HEK293 (cell line): ENCODE results near the gene TBC1D4.

Experiments
- CTCF ChIA-PET: fragments of 350-600 bp; formaldehyde crosslinking; extraction: SDS; loops from one replicate; lab custom pipeline; 2021; ENCODE audit warnings: antibody characterized with exemption; lab: Yijun Ruan, JAX
- POLR2A ChIA-PET: fragments of 300-600 bp; formaldehyde crosslinking; extraction: SDS; loops from one replicate; lab custom pipeline; 2020; ENCODE audit warnings: antibody characterized with exemption, inconsistent platforms; lab: Yijun Ruan, JAX
- H3K27ac ChIP-seq: fragments of 200-500 bp; sonication (Bioruptor generic); 2 replicates; pipeline ENCODE4 v1.5.1; 2014; ENCODE audit warnings: low read depth, low read length, control low read depth, inconsistent platforms; ENCODE audit errors: extremely low read depth
- H3K36me3 ChIP-seq, 2 experiments: fragments of 200-500 bp in 1 of 2; sonication (Bioruptor generic) in 1 of 2; 1 replicate in 1 of 2; 2 replicates in 1 of 2; pipeline ENCODE4 v1.5.1; 2014 to 2017; ENCODE audit warnings: inconsistent platforms in 2 of 2, low read length in 2 of 2; ENCODE audit not compliant: control insufficient read depth in 2 of 2, insufficient read depth in 1 of 2
- H3K4me1 ChIP-seq: fragments of 200-500 bp; sonication (Bioruptor generic); 2 replicates; pipeline ENCODE4 v1.5.1; 2014; ENCODE audit warnings: mild to moderate bottlenecking, low read length, inconsistent platforms; ENCODE audit not compliant: control insufficient read depth, insufficient read depth
- H3K4me3 ChIP-seq: 2 replicates; pipeline ENCODE4 v1.5.1; 2011; ENCODE audit warnings: low read depth, mild to moderate bottlenecking, control low read depth, low read length, moderate library complexity
- H3K9me3 ChIP-seq: fragments of 200-500 bp; sonication (Bioruptor generic); 2 replicates; pipeline ENCODE4 v1.5.1; 2014; ENCODE audit warnings: low read depth, low read length, inconsistent platforms; ENCODE audit not compliant: control insufficient read depth, insufficient read depth
- GFI1B ChIP-seq: fragments of 450-650 bp; formaldehyde crosslinking; IDR thresholded peaks from 2 replicates; pipeline ENCODE4 v1.5.1; 2016; ENCODE audit warnings: missing biosample characterization, missing genetic modification characterization
- HOXD13 ChIP-seq: sonication (generic); formaldehyde crosslinking; IDR thresholded peaks from 2 replicates; pipeline ENCODE4 v1.8.0; 2022; ENCODE audit warnings: missing genetic modification reagents, borderline replicate concordance
- OVOL3 ChIP-seq: fragments of 450-650 bp; formaldehyde crosslinking; IDR thresholded peaks from 2 replicates; pipeline ENCODE4 v1.5.1; 2016; ENCODE audit warnings: missing biosample characterization, missing genetic modification characterization
- PBX3 ChIP-seq: sonication (generic); formaldehyde crosslinking; IDR thresholded peaks from 2 replicates; pipeline ENCODE4 v1.8.1; 2022; ENCODE audit warnings: mild to moderate bottlenecking, moderate library complexity, missing genetic modification reagents
- REPIN1 ChIP-seq: fragments of 450-650 bp; formaldehyde crosslinking; IDR thresholded peaks from 2 replicates; pipeline ENCODE4 v1.5.1; 2017; ENCODE audit warnings: missing biosample characterization, missing genetic modification characterization, low read depth
- SCRT1 ChIP-seq: fragments of 450-650 bp; formaldehyde crosslinking; IDR thresholded peaks from 2 replicates; pipeline ENCODE4 v1.5.1; 2016; ENCODE audit warnings: missing biosample characterization, missing genetic modification characterization, borderline replicate concordance
- SP2 ChIP-seq: fragments of 450-650 bp; formaldehyde crosslinking; IDR thresholded peaks from 2 replicates; pipeline ENCODE4 v1.5.1; 2016; ENCODE audit warnings: missing biosample characterization, missing genetic modification characterization
- ZBTB10 ChIP-seq: fragments of 450-650 bp; formaldehyde crosslinking; IDR thresholded peaks from 2 replicates; pipeline ENCODE4 v1.5.1; 2016; ENCODE audit warnings: missing biosample characterization, missing genetic modification characterization
- ZBTB44 ChIP-seq: fragments of 450-650 bp; IDR thresholded peaks from 2 replicates; pipeline ENCODE4 v1.5.1; 2018; ENCODE audit warnings: missing biosample characterization, mild to moderate bottlenecking, missing genetic modification characterization
- ZBTB48 ChIP-seq: fragments of 450-650 bp; formaldehyde crosslinking; IDR thresholded peaks from 2 replicates; pipeline ENCODE4 v1.5.1; 2016; ENCODE audit warnings: missing biosample characterization, missing genetic modification characterization
- ZNF175 ChIP-seq: fragments of 450-650 bp; formaldehyde crosslinking; IDR thresholded peaks from 2 replicates; pipeline ENCODE4 v1.5.1; 2016; ENCODE audit warnings: missing biosample characterization, missing genetic modification characterization
- ZNF394 ChIP-seq: fragments of 450-650 bp; formaldehyde crosslinking; IDR thresholded peaks from 2 replicates; pipeline ENCODE4 v1.5.1; 2016; ENCODE audit warnings: missing biosample characterization, missing genetic modification characterization, mild to moderate bottlenecking, moderate library complexity, borderline replicate concordance
- ZNF426 ChIP-seq: fragments of 450-650 bp; formaldehyde crosslinking; IDR thresholded peaks from 2 replicates; pipeline ENCODE4 v1.5.1; 2017; ENCODE audit warnings: missing biosample characterization, missing genetic modification characterization, mild to moderate bottlenecking, inconsistent platforms, moderate library complexity
- ZNF48 ChIP-seq: fragments of 450-650 bp; formaldehyde crosslinking; IDR thresholded peaks from 2 replicates; pipeline ENCODE4 v1.5.1; 2016; ENCODE audit warnings: missing biosample characterization, missing genetic modification characterization
- ZNF529 ChIP-seq: fragments of 450-650 bp; formaldehyde crosslinking; IDR thresholded peaks from 2 replicates; pipeline ENCODE4 v1.5.1; 2017; ENCODE audit warnings: missing genetic modification characterization, missing biosample characterization; ENCODE audit not compliant: insufficient replicate concordance
- ZNF558 ChIP-seq: fragments of 450-650 bp; formaldehyde crosslinking; IDR thresholded peaks from 2 replicates; pipeline ENCODE4 v1.5.1; 2016; ENCODE audit warnings: missing biosample characterization, missing genetic modification characterization
- ZNF585B ChIP-seq: fragments of 450-650 bp; formaldehyde crosslinking; IDR thresholded peaks from 2 replicates; pipeline ENCODE4 v1.5.1; 2016; ENCODE audit warnings: missing biosample characterization, missing genetic modification characterization
- ZNF677 ChIP-seq: fragments of 450-650 bp; IDR thresholded peaks from 2 replicates; pipeline ENCODE4 v1.5.0; 2018; ENCODE audit warnings: missing biosample characterization, mild to moderate bottlenecking, missing genetic modification characterization, moderate library complexity
- ZSCAN30 ChIP-seq: fragments of 450-650 bp; IDR thresholded peaks from 2 replicates; pipeline ENCODE4 v1.5.1; 2018; ENCODE audit warnings: missing biosample characterization, mild to moderate bottlenecking, missing genetic modification characterization, moderate library complexity
- TF ChIP-seq, protein P1 (sequence below): fragments of 450-650 bp; formaldehyde crosslinking; IDR thresholded peaks from 2 replicates; pipeline ENCODE4 v1.5.1; 2016; ENCODE audit warnings: missing biosample characterization, missing genetic modification characterization
- TF ChIP-seq, protein P2 (sequence below): IDR thresholded peaks from 2 replicates; pipeline ENCODE4 v1.6.1; 2011; ENCODE audit warnings: mild to moderate bottlenecking, low read depth, low read length, borderline replicate concordance

The TBC1D4 gene

GRCh38 chr13:75324413-75324940 is 157.5 kb downstream of the TBC1D4 start:
- Histone ChIP-seq H3K4me3 (no peak overlapping the region), H3K36me3 (peaks cover 0 to 6% of the 10 kb centered on the region in 2 experiments; a peak in 1 of 3 replicates), H3K4me1 (no peaks in the 10 kb centered on the region), H3K9me3 (no peaks in the 10 kb centered on the region), H3K27ac (no peak overlapping the region)
- ChIA-PET CTCF (interaction anchor here (0.9 kb wide), 1 partner anchor 33 kb away, joined by 3 read pairs; no protein-coding TSS in a partner anchor), POLR2A (no interaction called here)
- no peak for TF ChIP-seq ZNF558 (tag by site-specific recombination)
- no peak for TF ChIP-seq ZBTB44 (tag by site-specific recombination)
- no peak for TF ChIP-seq ZNF48
- no peak for TF ChIP-seq ZBTB10 (tag by site-specific recombination)
- TF ChIP-seq ZNF529 (tag by site-specific recombination), result no peak
- TF ChIP-seq PBX3 (CRISPR knock-in tag), result no peak
- TF ChIP-seq SP2 (tag by site-specific recombination), result no peak

- no peak overlapping the region for H3K4me3 ChIP-seq
- POLR2A ChIA-PET, result no interaction called here
- H3K4me1 ChIP-seq, result no peaks in the 10 kb centered on the region
- CTCF ChIA-PET, result no interaction called here
- no peak overlapping the region for H3K27ac ChIP-seq
- no peaks in the 10 kb centered on the region for H3K9me3 ChIP-seq
- H3K36me3 ChIP-seq, result peaks cover 0 to 6% of the 10 kb centered on the region in 2 experiments; a peak in 1 of 3 replicates
- TF ChIP-seq ZNF529 (tag by site-specific recombination) (no peak), ZNF426 (tag by site-specific recombination) (no peak), REPIN1 (tag by site-specific recombination) (no peak), ZNF677 (no peak), ZNF394 (tag by site-specific recombination) (no peak), ZBTB48 (tag by site-specific recombination) (no peak), SCRT1 (tag by site-specific recombination) (no peak), ZSCAN30 (tag by site-specific recombination) (no peak), ZNF585B (tag by site-specific recombination) (no peak), OVOL3 (tag by site-specific recombination) (no peak), GFI1B (tag by site-specific recombination) (no peak), HOXD13 (CRISPR knock-in tag) (no peak), ZNF175 (tag by site-specific recombination) (no peak)
- TF ChIP-seq, protein P1, sequence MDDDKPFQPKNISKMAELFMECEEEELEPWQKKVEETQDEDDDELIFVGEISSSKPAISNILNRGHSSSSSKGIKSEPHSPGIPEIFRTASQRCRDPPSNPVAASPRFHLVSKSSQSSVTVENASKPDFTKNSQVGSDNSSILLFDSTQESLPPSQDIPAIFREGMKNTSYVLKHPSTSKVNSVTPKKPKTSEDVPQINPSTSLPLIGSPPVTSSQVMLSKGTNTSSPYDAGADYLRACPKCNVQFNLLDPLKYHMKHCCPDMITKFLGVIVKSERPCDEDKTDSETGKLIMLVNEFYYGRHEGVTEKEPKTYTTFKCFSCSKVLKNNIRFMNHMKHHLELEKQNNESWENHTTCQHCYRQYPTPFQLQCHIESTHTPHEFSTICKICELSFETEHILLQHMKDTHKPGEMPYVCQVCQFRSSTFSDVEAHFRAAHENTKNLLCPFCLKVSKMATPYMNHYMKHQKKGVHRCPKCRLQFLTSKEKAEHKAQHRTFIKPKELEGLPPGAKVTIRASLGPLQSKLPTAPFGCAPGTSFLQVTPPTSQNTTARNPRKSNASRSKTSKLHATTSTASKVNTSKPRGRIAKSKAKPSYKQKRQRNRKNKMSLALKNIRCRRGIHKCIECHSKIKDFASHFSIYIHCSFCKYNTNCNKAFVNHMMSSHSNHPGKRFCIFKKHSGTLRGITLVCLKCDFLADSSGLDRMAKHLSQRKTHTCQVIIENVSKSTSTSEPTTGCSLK (tag by site-specific recombination), result no peak
- TF ChIP-seq, protein P2, sequence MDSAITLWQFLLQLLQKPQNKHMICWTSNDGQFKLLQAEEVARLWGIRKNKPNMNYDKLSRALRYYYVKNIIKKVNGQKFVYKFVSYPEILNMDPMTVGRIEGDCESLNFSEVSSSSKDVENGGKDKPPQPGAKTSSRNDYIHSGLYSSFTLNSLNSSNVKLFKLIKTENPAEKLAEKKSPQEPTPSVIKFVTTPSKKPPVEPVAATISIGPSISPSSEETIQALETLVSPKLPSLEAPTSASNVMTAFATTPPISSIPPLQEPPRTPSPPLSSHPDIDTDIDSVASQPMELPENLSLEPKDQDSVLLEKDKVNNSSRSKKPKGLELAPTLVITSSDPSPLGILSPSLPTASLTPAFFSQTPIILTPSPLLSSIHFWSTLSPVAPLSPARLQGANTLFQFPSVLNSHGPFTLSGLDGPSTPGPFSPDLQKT, result no peak
Measured at GRCh38 chr13:75321084-75321483, 160.9 kb downstream of the TBC1D4 start.
